Omental fat pad (tissue), 4 donors: ENCODE data around the gene LETM1. TPM values are rescaled to one million over a fixed set of nuclear protein-coding genes. Genes with fewer than 3 reads are reported as not detected.

ENCODE experiments used
- ATAC-seq: fragments of 150-250 bp; one replicate; pipeline ENCODE4 v1.9.1; 2016; ENCODE audit warnings: mild to moderate bottlenecking, moderate library complexity; ENCODE audit not compliant: low FRiP score
- DNase-seq: peaks from one replicate; pipeline ENCODE4 v3.0.0-alpha.2; 2019; ENCODE audit warnings: low spot score
- CTCF ChIP-seq, 3 donors: fragments of 450-650 bp; IDR thresholded peaks; one replicate each; pipeline ENCODE4 v1.5.1; 2016 to 2017; ENCODE audit warnings: antibody characterized with exemption in 3 of 3, mild to moderate bottlenecking in 3 of 3, moderate library complexity in 2 of 3
- total RNA-seq, 4 donors: library from RNA; depleted of rRNA; stranded (reverse); fragments of >200 nt; gene quantifications; one replicate each; pipeline ENCODE4 v1.1.0, GENCODE V29; 2016

LETM1 gene
- total RNA-seq, 4 donors from 2014 or later: 42.2 to 104 (median 52.8) TPM

DNA sequence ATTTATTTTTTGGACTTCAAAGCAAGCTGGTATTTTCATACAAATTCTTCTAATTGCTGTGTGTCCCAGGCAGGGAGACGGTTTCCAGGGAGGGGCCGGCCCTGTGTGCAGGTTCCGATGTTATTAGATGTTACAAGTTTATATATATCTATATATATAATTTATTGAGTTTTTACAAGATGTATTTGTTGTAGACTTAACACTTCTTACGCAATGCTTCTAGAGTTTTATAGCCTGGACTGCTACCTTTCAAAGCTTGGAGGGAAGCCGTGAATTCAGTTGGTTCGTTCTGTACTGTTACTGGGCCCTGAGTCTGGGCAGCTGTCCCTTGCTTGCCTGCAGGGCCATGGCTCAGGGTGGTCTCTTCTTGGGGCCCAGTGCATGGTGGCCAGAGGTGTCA is 47.6 kb downstream of the LETM1 start:
- no peak for DNase-seq

DNA sequence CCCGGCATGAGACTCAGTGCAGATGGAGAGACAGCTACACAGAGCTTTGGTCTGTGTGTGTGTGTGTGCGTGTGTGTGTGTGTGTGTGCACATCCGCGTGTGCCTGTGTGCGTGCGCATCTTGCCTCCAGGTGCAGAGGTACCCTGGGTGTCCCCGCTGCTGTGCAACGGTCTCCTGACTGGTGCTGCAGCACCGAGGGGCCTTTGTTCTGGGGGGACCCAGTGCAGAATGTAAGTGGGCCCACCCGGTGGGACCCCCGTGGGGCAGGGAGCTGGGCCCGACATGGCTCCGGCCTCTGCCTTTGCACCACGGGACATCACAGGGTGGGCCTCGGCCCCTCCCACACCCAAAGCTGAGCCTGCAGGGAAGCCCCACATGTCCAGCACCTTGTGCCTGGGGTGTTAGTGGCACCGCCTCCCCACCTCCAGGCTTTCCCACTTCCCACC is 48.6 kb downstream of the LETM1 start:
- no peak for ATAC-seq

More for the DNA sequence above, 47.6 kb downstream of the LETM1 start:
- no peak for TF ChIP-seq CTCF (IDR thresholded peaks at IDR 0.05)
- ATAC-seq: no peak

DNA sequence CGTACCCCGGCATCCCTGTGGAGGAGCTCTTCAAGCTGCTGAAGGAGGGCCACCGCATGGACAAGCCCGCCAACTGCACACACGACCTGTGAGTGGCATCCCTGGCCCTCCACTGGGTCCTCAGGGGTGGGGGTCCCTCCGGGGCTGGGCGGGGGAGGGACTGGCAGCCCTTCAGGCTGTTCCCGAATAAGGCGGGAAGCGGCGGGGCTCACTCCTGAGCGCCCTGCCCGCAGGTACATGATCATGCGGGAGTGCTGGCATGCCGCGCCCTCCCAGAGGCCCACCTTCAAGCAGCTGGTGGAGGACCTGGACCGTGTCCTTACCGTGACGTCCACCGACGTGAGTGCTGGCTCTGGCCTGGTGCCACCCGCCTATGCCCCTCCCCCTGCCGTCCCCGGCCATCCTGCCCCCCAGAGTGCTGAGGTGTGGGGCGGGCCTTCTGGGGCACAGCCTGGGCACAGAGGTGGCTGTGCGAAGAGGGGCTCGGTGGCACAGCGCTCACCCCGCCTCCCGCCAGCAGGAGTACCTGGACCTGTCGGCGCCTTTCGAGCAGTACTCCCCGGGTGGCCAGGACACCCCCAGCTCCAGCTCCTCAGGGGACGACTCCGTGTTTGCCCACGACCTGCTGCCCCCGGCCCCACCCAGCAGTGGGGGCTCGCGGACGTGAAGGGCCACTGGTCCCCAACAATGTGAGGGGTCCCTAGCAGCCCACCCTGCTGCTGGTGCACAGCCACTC is 49.2 kb downstream of the LETM1 start:
- TF ChIP-seq CTCF (IDR thresholded peaks at IDR 0.05): no peak
- DNase-seq (no peak), ATAC-seq (no peak)

More for the DNA sequence above, 48.6 kb downstream of the LETM1 start:
- TF ChIP-seq CTCF (IDR thresholded peaks at IDR 0.05): no peak
- DNase-seq: no peak

DNA sequence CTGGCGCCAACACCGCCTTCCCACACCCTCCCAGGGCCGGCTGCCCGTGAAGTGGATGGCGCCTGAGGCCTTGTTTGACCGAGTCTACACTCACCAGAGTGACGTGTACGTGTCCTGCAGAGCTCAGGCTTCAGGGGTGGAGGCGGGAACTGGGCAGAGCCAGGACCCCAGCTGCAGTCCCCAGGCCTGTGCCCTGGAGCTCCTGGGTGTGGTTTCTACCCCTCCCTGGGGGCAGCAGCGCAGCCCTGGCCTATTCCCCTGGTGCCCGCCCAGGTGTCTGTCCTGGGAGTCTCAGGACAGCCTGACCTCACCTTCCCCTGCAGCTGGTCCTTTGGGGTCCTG is 49.8 kb downstream of the LETM1 start:
- no peak for TF ChIP-seq CTCF (IDR thresholded peaks at IDR 0.05)
- DNase-seq (no peak), ATAC-seq (no peak)

- TF ChIP-seq CTCF (IDR thresholded peaks at IDR 0.05): no peak
These were observed 50.3 kb downstream of the LETM1 start for GRCh38 chr4:1805493-1806222.

GRCh38 chr4:1804638-1805492 is 51.1 kb downstream of the LETM1 start:
- ATAC-seq: no peak
- no peak for DNase-seq
- no peak for TF ChIP-seq CTCF (IDR thresholded peaks at IDR 0.05)

More at GRCh38 chr4:1805493-1806222, 50.3 kb downstream of the LETM1 start:
- no peak for ATAC-seq
- DNase-seq: no peak
